22Rv1 (cell line): Measurements from ENCODE around the gene RBM14.

Source experiments
- ZFX ChIP-seq: fragments of 450-650 bp; IDR thresholded peaks from 2 replicates; pipeline ENCODE4 v1.6.1; 2017; ENCODE audit warnings: antibody characterized with exemption, borderline replicate concordance
- TF ChIP-seq, protein P1 (sequence below): fragments of 450-650 bp; IDR thresholded peaks from 2 replicates; pipeline ENCODE4 v1.5.1; 2017; ENCODE audit warnings: mild to moderate bottlenecking

DNA sequence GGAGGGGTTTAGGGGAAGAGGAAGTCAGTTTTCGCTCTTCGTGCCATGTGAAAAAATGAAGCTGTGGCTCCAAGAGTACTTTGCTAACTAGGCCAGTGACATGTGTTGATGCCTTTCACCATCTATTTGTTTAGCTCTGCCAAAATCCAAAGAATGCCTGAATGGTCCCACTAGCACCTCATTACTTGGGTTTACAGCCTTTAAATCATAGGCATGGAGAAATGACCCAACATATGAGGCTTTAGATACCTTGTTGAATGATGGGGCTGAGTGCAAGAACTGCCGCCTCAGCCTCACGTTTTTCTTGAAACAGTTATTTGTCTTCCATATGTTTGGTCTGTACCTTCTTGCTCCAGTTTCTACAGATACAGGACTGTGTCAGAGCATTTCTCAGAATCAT lies 30.4 kb downstream of the RBM14 start:
- TF ChIP-seq, protein P1, sequence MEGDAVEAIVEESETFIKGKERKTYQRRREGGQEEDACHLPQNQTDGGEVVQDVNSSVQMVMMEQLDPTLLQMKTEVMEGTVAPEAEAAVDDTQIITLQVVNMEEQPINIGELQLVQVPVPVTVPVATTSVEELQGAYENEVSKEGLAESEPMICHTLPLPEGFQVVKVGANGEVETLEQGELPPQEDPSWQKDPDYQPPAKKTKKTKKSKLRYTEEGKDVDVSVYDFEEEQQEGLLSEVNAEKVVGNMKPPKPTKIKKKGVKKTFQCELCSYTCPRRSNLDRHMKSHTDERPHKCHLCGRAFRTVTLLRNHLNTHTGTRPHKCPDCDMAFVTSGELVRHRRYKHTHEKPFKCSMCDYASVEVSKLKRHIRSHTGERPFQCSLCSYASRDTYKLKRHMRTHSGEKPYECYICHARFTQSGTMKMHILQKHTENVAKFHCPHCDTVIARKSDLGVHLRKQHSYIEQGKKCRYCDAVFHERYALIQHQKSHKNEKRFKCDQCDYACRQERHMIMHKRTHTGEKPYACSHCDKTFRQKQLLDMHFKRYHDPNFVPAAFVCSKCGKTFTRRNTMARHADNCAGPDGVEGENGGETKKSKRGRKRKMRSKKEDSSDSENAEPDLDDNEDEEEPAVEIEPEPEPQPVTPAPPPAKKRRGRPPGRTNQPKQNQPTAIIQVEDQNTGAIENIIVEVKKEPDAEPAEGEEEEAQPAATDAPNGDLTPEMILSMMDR, result no peak
- TF ChIP-seq ZFX, result no peak
